Measurements from ENCODE around the gene ACTR1A.
A peak's percentile ranks its signal among the peaks of the same experiment; 100 is the strongest.

Gene ACTR1A

DNA sequence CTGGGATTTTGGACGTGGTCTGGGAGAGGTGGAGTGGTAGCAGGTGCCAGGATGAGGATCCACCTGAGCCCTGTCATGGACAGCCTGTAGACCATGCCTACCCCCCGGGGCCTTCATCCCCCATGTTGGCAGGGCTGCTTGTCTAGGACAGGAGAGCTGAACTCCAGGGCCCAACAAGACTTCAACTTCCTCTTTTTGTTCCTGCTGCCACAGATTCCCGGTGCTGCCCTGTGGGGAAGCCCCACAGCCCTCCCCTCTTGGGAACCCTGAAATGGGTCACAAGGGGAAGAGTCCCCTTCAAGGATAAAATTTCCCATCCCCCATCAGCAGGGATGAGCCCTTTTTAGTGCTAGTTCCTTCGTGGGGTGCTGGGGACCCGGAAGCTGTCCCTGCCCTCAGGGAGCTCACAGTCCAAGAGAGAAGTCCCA, 68.9 kb downstream of the ACTR1A start:
- Histone ChIP-seq H3K4me3 (no peak overlapping the region), H3K36me3 (peaks cover 8% of the 10 kb centered on the region), H3K4me2 (peak overlapping the region; percentile 98), H3K27ac (0 out of 2 replicates have a peak overlapping the region, but pooled peaks have one; percentile 22), H3K4me1 (peaks cover 60% of the 10 kb centered on the region), H4K20me1 (no peaks in the 10 kb centered on the region), H3K9me3 (no peaks in the 10 kb centered on the region), H3K27me3 (peaks cover 28% of the 10 kb centered on the region), H3K9ac (no peak overlapping the region)
- TF ChIP-seq Cebpa-rat (IDR thresholded peaks at IDR 0.05): no peak

DNA sequence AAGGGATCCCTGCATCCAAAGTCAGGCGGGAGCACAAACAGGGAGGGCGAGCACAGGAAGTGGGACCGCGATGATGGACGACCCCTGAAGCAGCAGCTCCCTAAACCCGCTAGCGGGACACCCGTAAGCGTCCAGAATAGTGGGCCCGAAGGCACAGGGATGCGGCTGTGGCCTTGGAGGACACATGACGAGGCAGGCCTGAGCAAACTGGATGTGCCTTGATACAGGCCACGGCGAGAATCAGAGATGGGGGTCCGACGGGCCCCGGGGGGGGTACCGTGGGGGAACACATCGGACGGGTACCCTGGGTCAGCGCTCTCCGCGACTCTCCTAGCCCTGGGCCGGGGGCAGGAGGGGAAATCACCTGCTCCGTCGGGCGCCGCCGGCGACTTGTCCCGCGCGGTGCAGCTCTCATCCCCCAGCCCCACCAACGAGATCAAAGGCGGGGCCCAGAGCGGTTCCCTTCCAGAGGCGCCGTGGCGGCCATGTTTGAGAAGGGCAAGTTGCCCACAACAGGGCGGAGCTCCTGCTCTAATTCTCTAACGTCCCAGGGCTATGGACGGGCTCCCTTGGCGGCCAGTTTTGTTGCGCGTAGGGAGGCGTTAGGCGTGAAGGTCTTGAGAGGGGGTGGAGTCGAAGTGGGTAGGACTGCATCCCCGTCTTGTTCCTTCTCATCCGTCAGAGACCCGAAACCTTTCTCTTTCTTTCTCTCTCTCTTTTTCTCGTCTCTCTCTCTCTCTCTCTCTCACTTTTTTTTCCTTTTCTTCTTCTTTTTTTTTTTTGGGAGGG, 70.2 kb downstream of the ACTR1A start, which contains the start of gene CUEDC2:
Gene CUEDC2, minus strand, starts transcription at position 413 of the 789 bp plus-strand sequence. CDS start 7,386 bp downstream, outside the sequence.
- Histone ChIP-seq H3K9me3 (no peaks in the 10 kb centered on the region), H3K27me3 (peaks cover 28% of the 10 kb centered on the region), H3K4me1 (peaks cover 52% of the 10 kb centered on the region), H3K27ac (peak within 1 kb of the TSS; percentile 94), H3K4me3 (peak within 1 kb of the TSS; percentile 96), H4K20me1 (peaks cover under 1% of the 10 kb centered on the region; the same call in 1 of the 2 replicates), H3K4me2 (peak within 1 kb of the TSS; percentile 98), H3K9ac (peak within 1 kb of the TSS; percentile 96), H3K36me3 (peaks cover 17% of the 10 kb centered on the region)
- no peak for TF ChIP-seq Cebpa-rat (IDR thresholded peaks at IDR 0.05)

DNA sequence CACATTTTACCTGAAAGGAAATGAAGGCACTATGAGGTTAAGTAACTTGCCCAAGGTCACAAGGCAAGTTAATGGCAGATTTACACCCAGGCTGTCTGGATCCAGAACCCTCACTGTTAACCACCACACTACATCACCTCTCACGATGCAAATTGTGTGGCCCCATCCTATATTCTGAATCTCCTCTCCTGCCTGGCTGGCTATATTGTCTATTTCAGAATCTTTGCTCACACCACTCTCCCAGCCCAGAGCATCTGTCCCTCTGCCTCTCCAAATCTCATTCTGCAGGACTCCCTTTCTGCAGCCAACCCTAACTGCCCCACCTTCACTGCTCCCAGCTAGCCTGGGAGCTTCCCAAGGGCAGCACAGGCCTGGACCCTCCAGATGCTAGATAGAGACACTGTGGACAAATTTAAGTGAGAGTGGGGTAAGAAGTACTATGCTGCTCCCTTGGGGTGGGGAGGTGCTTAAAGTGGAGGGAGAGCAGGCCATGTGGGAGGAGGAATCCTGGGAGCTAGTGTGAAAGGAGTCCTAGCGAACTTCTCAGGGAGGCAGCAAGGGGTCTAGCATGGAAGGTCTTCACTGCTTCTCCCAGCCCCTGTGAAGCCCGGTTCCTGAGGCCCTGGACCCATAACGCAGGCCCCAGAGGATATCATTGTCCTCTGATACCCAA, 70.9 kb downstream of the ACTR1A start:
- peak overlapping the region; percentile 94 for H3K27ac ChIP-seq
- no peak for TF ChIP-seq Cebpa-rat (IDR thresholded peaks at IDR 0.05)
- H3K36me3 ChIP-seq: peaks cover 25% of the 10 kb centered on the region
- H3K4me2 ChIP-seq: peak overlapping the region; percentile 98
- H3K9me3 ChIP-seq: no peaks in the 10 kb centered on the region
- peaks cover 8% of the 10 kb centered on the region; the same call in 1 of the 2 replicates for H4K20me1 ChIP-seq
- H3K4me1 ChIP-seq: peaks cover 48% of the 10 kb centered on the region
- peak overlapping the region; percentile 96 for H3K4me3 ChIP-seq
- peak overlapping the region; percentile 96 for H3K9ac ChIP-seq
- peaks cover 28% of the 10 kb centered on the region for H3K27me3 ChIP-seq

DNA sequence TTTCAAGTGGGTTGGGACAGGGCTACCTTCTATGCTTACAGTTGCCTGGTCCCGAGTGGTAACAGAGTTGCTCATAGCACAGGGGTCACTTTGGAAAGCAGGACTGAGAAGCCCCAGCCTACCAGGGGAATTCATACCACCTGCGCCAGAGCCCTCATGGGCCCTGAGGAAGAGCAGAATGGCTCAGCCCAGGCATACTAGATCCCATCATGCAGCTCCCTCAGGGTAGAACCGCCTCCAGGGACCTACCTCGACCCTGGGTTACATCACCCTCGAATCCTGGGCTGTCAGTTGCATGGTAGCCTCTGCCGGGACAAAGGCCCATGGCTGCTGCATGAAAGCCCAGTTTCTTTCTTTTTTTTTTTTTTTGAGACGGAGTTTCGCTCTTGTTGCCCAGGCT, 73.0 kb downstream of the ACTR1A start:
- H3K4me2 ChIP-seq: no peak overlapping the region
- H3K9ac ChIP-seq: no peak overlapping the region
- H4K20me1 ChIP-seq: peaks cover 26% of the 10 kb centered on the region; the same call in 1 of the 2 replicates
- H3K36me3 ChIP-seq: peaks cover 43% of the 10 kb centered on the region
- no peaks in the 10 kb centered on the region for H3K9me3 ChIP-seq
- no peak overlapping the region for H3K4me3 ChIP-seq
- H3K27me3 ChIP-seq: peaks cover 9% of the 10 kb centered on the region; the same call in 1 of the 2 replicates
- peaks cover 28% of the 10 kb centered on the region for H3K4me1 ChIP-seq
- no peak overlapping the region for H3K27ac ChIP-seq
- TF ChIP-seq Cebpa-rat (IDR thresholded peaks at IDR 0.05): no peak

All from BLaER1 (cell line).